Fibroblast of villous mesenchyme (primary cell): ENCODE results near the gene PAX5. TPM values are rescaled to one million over a fixed set of nuclear protein-coding genes. Genes with fewer than 3 reads are reported as not detected.
"Not testable (repeated sequence)": the region's sequence is repeated elsewhere in the genome, so short reads cannot be mapped to it uniquely, and the experiment has no call there.

Experiments
- DNase-seq: peaks from one replicate; pipeline ENCODE4 v3.0.0-alpha.2; 2010; ENCODE audit warnings: low read depth
- H3K4me3 ChIP-seq: 2 replicates; pipeline ENCODE4 v1.5.1; 2011; ENCODE audit warnings: low read depth, mild to moderate bottlenecking, low read length
- total RNA-seq: library from RNA; depleted of rRNA; stranded (reverse); fragments of >200 nt; gene quantifications from 2 replicates; pipeline ENCODE4 v1.2.3, GENCODE V29; 2012
- TF ChIP-seq, protein P1 (sequence below): IDR thresholded peaks from 2 replicates; pipeline ENCODE4 v1.5.1; 2012; ENCODE audit warnings: low read depth, mild to moderate bottlenecking, low read length; ENCODE audit not compliant: insufficient read depth

The PAX5 gene
- total RNA-seq, result not detected in 2 replicates

DNA sequence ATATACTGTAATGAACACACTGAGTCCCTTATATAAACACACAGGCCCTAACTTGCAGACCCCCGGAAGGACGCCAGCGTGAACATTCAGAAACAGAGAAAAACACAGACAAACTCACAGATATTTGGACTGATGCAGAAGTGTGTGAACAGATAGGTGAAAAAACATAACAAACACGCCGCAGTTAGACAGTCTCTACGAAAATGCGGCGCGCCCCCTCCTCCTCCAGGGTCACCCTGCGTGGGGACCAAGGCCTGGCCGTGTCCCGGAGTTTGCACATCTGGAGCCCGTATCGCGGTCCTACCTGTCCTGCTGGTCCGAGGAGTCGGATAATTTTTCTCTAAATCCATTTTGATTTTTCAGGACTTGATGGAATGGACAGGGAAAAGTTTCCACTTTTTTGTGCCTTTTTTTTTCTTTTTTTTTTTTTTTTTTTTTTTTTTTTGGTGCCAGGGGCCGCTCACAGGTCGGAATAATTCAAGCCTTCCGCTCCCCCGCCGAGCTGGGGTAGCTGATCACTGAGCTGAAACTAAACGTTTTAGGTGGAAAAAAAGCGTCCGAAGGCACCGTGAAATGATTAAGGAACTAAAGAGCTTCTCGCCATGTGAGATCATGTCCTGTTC lies at the start of gene PAX5:
TSS of gene PAX5 (minus strand) at position 587 of the 623 bp plus-strand sequence. CDS start at position 350, 237 bp downstream.
- H3K4me3 ChIP-seq, result no peak within 1 kb of the TSS
- TF ChIP-seq, protein P1, sequence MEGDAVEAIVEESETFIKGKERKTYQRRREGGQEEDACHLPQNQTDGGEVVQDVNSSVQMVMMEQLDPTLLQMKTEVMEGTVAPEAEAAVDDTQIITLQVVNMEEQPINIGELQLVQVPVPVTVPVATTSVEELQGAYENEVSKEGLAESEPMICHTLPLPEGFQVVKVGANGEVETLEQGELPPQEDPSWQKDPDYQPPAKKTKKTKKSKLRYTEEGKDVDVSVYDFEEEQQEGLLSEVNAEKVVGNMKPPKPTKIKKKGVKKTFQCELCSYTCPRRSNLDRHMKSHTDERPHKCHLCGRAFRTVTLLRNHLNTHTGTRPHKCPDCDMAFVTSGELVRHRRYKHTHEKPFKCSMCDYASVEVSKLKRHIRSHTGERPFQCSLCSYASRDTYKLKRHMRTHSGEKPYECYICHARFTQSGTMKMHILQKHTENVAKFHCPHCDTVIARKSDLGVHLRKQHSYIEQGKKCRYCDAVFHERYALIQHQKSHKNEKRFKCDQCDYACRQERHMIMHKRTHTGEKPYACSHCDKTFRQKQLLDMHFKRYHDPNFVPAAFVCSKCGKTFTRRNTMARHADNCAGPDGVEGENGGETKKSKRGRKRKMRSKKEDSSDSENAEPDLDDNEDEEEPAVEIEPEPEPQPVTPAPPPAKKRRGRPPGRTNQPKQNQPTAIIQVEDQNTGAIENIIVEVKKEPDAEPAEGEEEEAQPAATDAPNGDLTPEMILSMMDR, result no peak
- no peak for DNase-seq

DNA sequence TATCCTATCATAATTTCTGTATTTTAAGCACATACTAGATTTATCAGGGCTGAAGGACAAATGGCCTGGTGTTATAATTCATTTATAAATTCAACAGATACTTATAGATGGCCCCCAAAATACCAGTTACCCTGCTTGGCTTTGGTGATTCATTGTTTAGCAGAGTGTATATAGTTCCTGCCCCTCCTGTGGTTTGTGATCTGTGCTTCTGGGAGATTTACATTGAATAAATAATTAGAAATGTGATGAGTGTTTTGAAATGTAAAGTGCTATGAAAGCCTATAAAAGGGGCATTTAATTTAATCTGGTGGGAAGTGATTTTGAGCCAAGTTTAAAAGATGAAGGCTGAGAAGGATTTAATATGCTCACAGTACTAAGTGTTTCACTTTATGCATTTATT lies 49.6 kb upstream of the PAX5 start:
- TF ChIP-seq, protein P1, result no peak
- DNase-seq, result no peak
- no peak overlapping the region for H3K4me3 ChIP-seq

DNA sequence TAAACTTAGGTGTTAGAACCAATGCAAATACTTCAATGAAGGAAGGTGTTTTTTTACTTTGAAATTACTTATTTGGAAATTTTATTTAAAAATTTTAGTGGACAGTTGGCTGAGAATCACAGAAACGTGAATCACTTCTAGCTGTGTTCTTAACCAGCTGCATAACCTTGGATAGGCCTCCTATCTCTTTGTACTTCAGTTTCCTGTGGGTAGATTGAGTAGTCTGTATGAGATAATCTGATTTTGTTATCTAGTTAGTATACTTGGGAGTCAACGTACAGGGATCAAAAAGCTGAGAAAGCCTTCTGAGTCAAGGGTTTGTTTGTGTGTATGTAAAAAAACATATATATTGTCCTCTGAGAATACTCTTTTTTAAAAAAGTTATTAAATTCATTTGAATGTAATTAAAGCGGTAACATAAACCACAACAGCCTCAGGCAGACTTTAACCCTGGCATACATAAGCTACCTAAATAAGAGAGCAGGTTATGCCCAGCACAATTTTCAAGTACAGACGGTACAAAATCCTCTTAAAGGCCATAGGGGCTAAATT lies 48.2 kb upstream of the PAX5 start:
- no peak for DNase-seq
- no peak overlapping the region for H3K4me3 ChIP-seq
- TF ChIP-seq, protein P1, result no peak

DNA sequence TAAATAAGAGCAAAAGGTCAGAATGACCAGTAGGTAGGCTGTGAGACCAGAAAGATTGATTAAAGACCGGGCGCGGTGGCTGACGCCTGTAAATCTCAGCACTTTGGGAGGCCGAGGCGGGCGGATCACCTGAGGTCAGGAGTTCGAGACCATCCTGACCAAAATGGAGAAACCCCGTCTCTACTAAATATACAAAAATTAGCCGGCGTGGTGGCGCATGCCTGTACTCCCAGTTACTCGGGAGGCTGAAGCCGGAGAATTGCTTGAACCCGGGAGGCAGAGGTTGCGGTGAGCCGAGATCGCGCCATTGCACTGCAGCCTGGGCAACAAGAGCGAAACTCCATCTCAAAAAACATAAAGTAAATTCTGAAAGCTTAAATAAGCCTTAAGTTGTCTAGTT lies 47.4 kb upstream of the PAX5 start:
- not testable (repeated sequence) for H3K4me3 ChIP-seq, DNase-seq

DNA sequence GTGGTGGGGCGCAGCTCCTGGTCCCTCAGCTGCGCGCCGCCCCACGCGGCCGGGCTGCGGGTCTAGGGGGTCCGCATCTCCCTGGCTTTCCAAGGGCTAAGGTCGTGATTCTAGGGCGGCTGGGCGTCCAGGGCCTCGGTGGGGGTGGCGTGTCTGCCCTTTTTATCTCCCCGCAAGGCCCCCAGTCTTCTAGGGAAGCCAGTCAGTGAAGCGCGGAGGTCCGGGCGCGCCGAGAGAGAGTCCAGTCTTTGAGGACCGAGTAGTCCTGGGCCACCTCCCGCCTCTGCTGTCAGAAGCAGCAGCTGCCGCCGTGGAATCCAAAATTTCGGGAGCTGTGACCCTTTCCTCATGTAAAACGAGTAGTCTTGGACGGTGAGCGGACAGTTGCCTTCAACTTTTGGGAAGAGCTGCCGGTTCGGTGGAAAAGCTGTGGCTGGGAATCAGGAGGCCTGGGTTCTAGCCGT lies 46.1 kb upstream of the PAX5 start:
- H3K4me3 ChIP-seq, result peak overlapping the region; percentile 90
- peak; percentile 29 for DNase-seq

DNA sequence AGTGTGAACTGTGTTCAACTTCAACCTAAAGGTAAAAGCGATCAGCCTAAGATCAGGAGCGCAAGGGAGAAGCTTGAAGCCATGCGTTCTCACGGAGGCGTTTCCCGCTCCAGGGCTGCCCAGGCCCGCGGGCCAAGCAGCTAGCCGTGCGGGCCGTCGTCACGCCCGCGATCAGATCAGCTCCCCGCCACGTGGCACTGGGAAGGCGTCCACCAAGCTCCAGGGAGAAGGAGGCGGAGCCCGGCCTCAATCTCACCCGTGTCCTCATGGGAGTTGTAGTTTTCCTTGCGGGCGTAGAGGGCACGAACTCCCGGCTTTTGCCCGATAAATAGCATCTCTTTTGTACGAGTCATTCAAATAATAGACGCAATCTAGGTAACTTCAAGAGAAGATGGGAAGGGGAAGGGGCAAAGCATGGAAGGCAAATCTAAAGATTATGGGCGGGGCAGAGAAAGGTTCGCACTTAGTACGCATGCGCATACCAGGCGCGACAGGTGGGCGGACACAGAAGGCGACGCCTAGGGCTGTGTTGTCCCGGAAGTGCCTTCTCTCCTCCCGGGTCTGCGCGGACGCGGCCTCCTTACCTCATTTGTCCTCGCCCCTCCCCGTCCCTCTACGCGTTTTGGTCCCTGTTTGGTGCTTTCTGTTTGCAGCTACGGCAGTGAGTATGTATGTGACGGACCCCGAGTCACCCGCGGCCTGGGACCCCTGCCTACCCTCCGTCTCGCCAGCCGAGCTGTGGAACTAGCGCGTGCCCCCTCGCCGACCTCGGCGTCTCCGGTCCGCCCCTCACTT lies 45.5 kb upstream of the PAX5 start:
- DNase-seq, result peak; percentile 94
- peak overlapping the region; percentile 90 for H3K4me3 ChIP-seq
- TF ChIP-seq, protein P1, result no peak

DNA sequence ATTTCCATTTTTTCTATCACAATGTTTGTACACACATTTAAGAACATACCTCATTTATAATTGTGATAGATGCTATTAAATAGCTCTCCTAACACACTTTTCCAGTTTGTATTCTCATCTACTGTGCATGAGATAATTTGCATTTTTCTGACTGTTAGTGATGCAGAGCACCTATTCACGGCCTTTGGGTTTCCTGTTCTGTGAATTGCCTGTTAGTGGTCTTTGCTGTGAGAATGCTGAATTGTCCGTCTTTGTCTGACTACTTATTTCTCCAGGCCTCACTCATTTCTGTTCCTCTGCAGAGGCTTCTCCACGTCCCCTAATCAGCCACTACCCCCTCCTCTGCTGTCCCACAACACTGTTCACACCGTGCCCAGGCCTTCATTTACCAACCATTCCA lies 40.7 kb upstream of the PAX5 start:
- not testable (repeated sequence) for DNase-seq, H3K4me3 ChIP-seq

DNA sequence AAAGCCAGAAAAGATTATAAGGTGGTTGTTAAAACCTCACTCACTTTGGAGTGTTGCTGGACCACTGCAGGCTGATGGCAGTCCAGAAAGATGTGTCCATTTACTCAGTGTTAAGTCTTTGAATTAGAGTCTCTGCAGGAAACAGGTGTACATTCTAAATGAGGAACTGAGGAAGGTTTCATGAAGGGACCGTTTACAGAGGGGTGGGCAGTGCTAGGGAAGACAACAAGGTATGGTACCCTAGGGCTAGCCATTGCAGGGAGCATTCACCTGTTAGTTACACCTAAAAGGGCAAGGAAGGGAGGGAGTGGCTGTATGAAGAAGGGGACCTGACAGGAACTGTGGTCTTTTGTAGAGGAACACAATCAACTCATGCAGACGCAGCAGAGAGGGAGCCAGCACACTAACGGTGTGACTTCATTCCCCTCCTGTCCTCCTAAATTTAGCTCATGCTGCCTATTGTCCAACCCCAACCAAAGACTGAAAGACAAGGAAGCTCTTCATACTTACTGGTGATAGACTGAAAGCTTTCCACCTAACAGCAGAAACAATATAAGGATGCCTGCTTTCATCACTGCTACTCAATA lies 32.2 kb upstream of the PAX5 start:
- no peak overlapping the region for H3K4me3 ChIP-seq
- TF ChIP-seq, protein P1, result no peak
- DNase-seq, result no peak
